Endothelial cell of umbilical vein (primary cell): ENCODE measurements around the gene ABHD17A. TPM values are rescaled to one million over a fixed set of nuclear protein-coding genes. Genes with fewer than 3 reads are reported as not detected.

Experiments
- BruUV-seq: library from RNA; stranded (reverse); fragments of 400-500 nt; replicated peaks from 2 replicates; lab custom pipeline; 2021; lab: Mats Ljungman, UMichigan
- CTCF ChIA-PET: fragments of 300-600, 350-600 bp; sonication (Branson Sonifier 250); formaldehyde crosslinking; loops from one replicate; lab custom pipeline; 2021; ENCODE audit warnings: antibody characterized with exemption, inconsistent platforms; lab: Charles Lee
- POLR2A ChIA-PET: fragments of 300-600, 350-600 bp; sonication (Branson Sonifier 250); formaldehyde crosslinking; loops from one replicate; lab custom pipeline; 2021; ENCODE audit warnings: antibody characterized with exemption, inconsistent platforms; lab: Charles Lee
- DNase-seq: peaks from one replicate; pipeline ENCODE4 v3.0.0-alpha.2; 2011; ENCODE audit warnings: low read depth, low spot score
- FAIRE-seq: peaks from 2 replicates; lab custom pipeline; 2011; peaks lifted over from hg19 to GRCh38; lab: Jason Lieb, UNC
- H2AFZ ChIP-seq: 2 replicates; pipeline ENCODE4 v1.6.0; 2012; ENCODE audit warnings: low read depth, low read length, control low read depth, inconsistent platforms
- H3K27ac ChIP-seq: 2 replicates; pipeline ENCODE4 v1.5.1; 2011; ENCODE audit warnings: low read depth, mild to moderate bottlenecking, control low read depth, low read length, moderate library complexity; ENCODE audit not compliant: insufficient read depth
- H3K27me3 ChIP-seq, 2 experiments: 2 replicates each; pipeline versions ENCODE4 v1.6.0 to v1.6.1; 2011; ENCODE audit warnings: low read length in 2 of 2, mixed read lengths in 1 of 2; ENCODE audit not compliant: control insufficient read depth in 2 of 2, insufficient read depth in 2 of 2
- H3K36me3 ChIP-seq, 2 experiments: 2 replicates in 1 of 2; 3 replicates in 1 of 2; pipeline ENCODE4 v1.5.1; 2011; ENCODE audit warnings: low read length in 2 of 2, mild to moderate bottlenecking in 1 of 2, moderate library complexity in 1 of 2; ENCODE audit not compliant: control insufficient read depth in 2 of 2, insufficient read depth in 2 of 2; ENCODE audit errors: extremely low read depth in 1 of 2
- H3K4me1 ChIP-seq: 3 replicates; pipeline ENCODE4 v1.5.1; 2011; ENCODE audit warnings: mild to moderate bottlenecking, low read length; ENCODE audit not compliant: control insufficient read depth, insufficient read depth; ENCODE audit errors: extremely low read depth
- H3K4me2 ChIP-seq: 2 replicates; pipeline ENCODE4 v1.6.1; 2011; ENCODE audit warnings: low read length, control low read depth, mixed read lengths; ENCODE audit not compliant: insufficient read depth
- H3K4me3 ChIP-seq, 3 experiments: fragments of 200-600 bp in 1 of 3; sonication (generic), shearing (Covaris generic) in 1 of 3; replicated peaks in 1 of 3; 2 replicates each; pipeline ENCODE4 v1.5.1; 2011 to 2016; ENCODE audit warnings: control low read depth in 3 of 3, low read length in 3 of 3, mild to moderate bottlenecking in 2 of 3, inconsistent platforms in 1 of 3, low read depth in 1 of 3, moderate library complexity in 1 of 3; ENCODE audit not compliant: insufficient read depth in 1 of 3
- H3K79me2 ChIP-seq: 2 replicates; pipeline ENCODE4 v1.6.0; 2012; ENCODE audit warnings: low read length, inconsistent platforms; ENCODE audit not compliant: control insufficient read depth, insufficient read depth
- H3K9ac ChIP-seq: replicated peaks from 2 replicates; pipeline ENCODE3; 2011; ENCODE audit warnings: low read length, control low read depth; ENCODE audit not compliant: insufficient read depth; ENCODE audit errors: extremely low read depth
- H3K9me1 ChIP-seq: replicated peaks from 3 replicates; pipeline ENCODE4 v1.6.0; 2011; ENCODE audit warnings: mild to moderate bottlenecking, low read length; ENCODE audit not compliant: control insufficient read depth, insufficient read depth; ENCODE audit errors: extremely low read depth
- H3K9me3 ChIP-seq: replicated peaks from 2 replicates; pipeline ENCODE4 v1.5.1; 2012; ENCODE audit warnings: low read length, inconsistent platforms; ENCODE audit not compliant: control insufficient read depth, insufficient read depth
- H4K20me1 ChIP-seq: replicated peaks from 2 replicates; pipeline ENCODE3; 2011; ENCODE audit warnings: mild to moderate bottlenecking, low read length; ENCODE audit not compliant: control insufficient read depth, insufficient read depth; ENCODE audit errors: extremely low read depth
- CTCF ChIP-seq, 2 donors: IDR thresholded peaks; 1 replicate in 1 of 2; 2 replicates in 1 of 2; pipeline ENCODE4 v1.5.1; 2011; ENCODE audit warnings: low read length in 2 of 2, mild to moderate bottlenecking in 2 of 2, moderate library complexity in 2 of 2, control low read depth in 1 of 2, inconsistent platforms in 1 of 2, low read depth in 1 of 2; ENCODE audit not compliant: insufficient read depth in 1 of 2; ENCODE audit errors: extremely low read depth in 1 of 2
- EZH2 ChIP-seq: IDR thresholded peaks from 2 replicates; pipeline ENCODE4 v1.6.1; 2012; ENCODE audit warnings: borderline replicate concordance, low read depth, mild to moderate bottlenecking, moderate library complexity, low read length, inconsistent platforms; ENCODE audit not compliant: severe bottlenecking
- FOS ChIP-seq: IDR thresholded peaks from 2 replicates; pipeline ENCODE4 v1.6.1; 2011; ENCODE audit warnings: mild to moderate bottlenecking, low read length, moderate library complexity, borderline replicate concordance; ENCODE audit not compliant: insufficient read depth
- GATA2 ChIP-seq: IDR thresholded peaks from 2 replicates; pipeline ENCODE4 v1.7.0; 2011; ENCODE audit warnings: low read depth, mild to moderate bottlenecking, moderate library complexity, mixed read lengths, low read length; ENCODE audit not compliant: insufficient read length, insufficient read depth
- JUN ChIP-seq: IDR thresholded peaks from 2 replicates; pipeline ENCODE4 v1.6.1; 2011; ENCODE audit warnings: borderline replicate concordance, low read depth; ENCODE audit not compliant: insufficient read length, insufficient read depth
- MAX ChIP-seq: IDR thresholded peaks from 2 replicates; pipeline ENCODE4 v1.6.1; 2011; ENCODE audit not compliant: insufficient read depth, insufficient read length
- MYC ChIP-seq: IDR thresholded peaks from one replicate; pipeline ENCODE4 v1.6.1; 2011; ENCODE audit warnings: mild to moderate bottlenecking, low read depth, low read length
- POLR2A ChIP-seq: IDR thresholded peaks from 2 replicates; pipeline ENCODE4 v1.6.1; 2012; ENCODE audit warnings: low read depth, mild to moderate bottlenecking, control low read depth, low read length
- POLR2AphosphoS5 ChIP-seq: IDR thresholded peaks from 2 replicates; pipeline ENCODE4 v1.6.1; 2012; ENCODE audit warnings: low read depth, mild to moderate bottlenecking, control low read depth, low read length, moderate library complexity; ENCODE audit not compliant: insufficient read depth
- dilution Hi-C: fragments of 300-500 bp; cut with MboI; formaldehyde crosslinking; loops from one replicate; pipeline ENCODE4 v1.15.0; 2019; ENCODE audit warnings: low sequenced_read_pairs; ENCODE audit not compliant: extremely low pct_ligation_motif_present
- intact Hi-C: fragments of 100-400 bp; cut with micrococcal nuclease; formaldehyde crosslinking; loops from one replicate; pipeline ENCODE4 v1.10.0; 2022
- polyA plus RNA-seq, 4 experiments: library from polyadenylated mRNA; depleted of rRNA in 3 of 4; stranded (reverse) in 3 of 4; unstranded in 1 of 4; fragments of >200 nt; gene quantifications; 2 replicates each; pipeline versions ENCODE4 v1.2.1 to v1.2.3, GENCODE V29; 2011 to 2012; ENCODE audit warnings: missing spikeins in 1 of 4
- total RNA-seq: library from RNA; stranded (reverse); gene quantifications from 2 replicates; pipeline ENCODE4 v1.2.3, GENCODE V29; 2021

Gene ABHD17A
- total and polyA plus RNA-seq, 2 donors (not counting 3 experiments of a cell fraction or from before 2014, with no cell fraction given) = 89.8 to 143 TPM

- H3K27ac ChIP-seq = no peak overlapping the region
- H3K4me3 ChIP-seq = no peak overlapping the region
- H3K79me2 ChIP-seq = peaks cover 9% of the 10 kb centered on the region
- H2AFZ ChIP-seq = no peak overlapping the region
- peaks cover 0 to 4% of the 10 kb centered on the region in 2 experiments for H3K36me3 ChIP-seq
- no peak overlapping the region for H3K9ac ChIP-seq
- POLR2A ChIA-PET = no interaction called here
- no peaks in the 10 kb centered on the region for H4K20me1 ChIP-seq
- intact Hi-C loops = no loop called here
- no peaks in the 10 kb centered on the region for H3K9me1 ChIP-seq
- H3K9me3 ChIP-seq = no peaks in the 10 kb centered on the region
- no TSS peak for BruUV-seq
- dilution Hi-C loops = no loop called here
- no peak overlapping the region for H3K4me2 ChIP-seq
- FAIRE-seq = no peak
- no peak for DNase-seq
- CTCF ChIA-PET = interaction anchor here (3.2 kb wide), 1 partner anchor 8 kb away, joined by 44 read pairs; no protein-coding TSS in a partner anchor
- H3K27me3 ChIP-seq = no peaks in the 10 kb centered on the region
- TF ChIP-seq GATA2 (no peak), JUN (no peak), EZH2 (no peak), CTCF (IDR thresholded peaks at IDR 0.05; ENCODE audit: extremely low read depth in 1 of 2, insufficient read depth in 1 of 2, low read depth in 1 of 2, low read length in 2 of 2) (no peak), MAX (no peak), FOS (no peak), POLR2AphosphoS5 (no peak), POLR2A (no peak), MYC (no peak)
- H3K4me1 ChIP-seq = peaks cover 3% of the 10 kb centered on the region
Observed at GRCh38 chr19:1867349-1867724, 18.0 kb downstream of the ABHD17A start.
